ENCODE results near the gene MUC5B. TPM values are rescaled to one million over a fixed set of nuclear protein-coding genes. Genes with fewer than 3 reads are reported as not detected.

Gene MUC5B
- total and polyA plus RNA-seq, 2 experiments from 2014 or later = not detected

GRCh38 chr11:1195682-1196515 lies 27.0 kb upstream of the MUC5B start:
- H2AFZ ChIP-seq = no peak overlapping the region
- H3K9ac ChIP-seq = no peak overlapping the region
- H3K4me2 ChIP-seq (ENCODE audit: unreplicated experiment) = no peak overlapping the region
- H4K20me1 ChIP-seq (ENCODE audit: insufficient read depth) = no peaks in the 10 kb centered on the region
- H3F3A ChIP-seq (ENCODE audit: insufficient read depth) = no peaks in the 10 kb centered on the region
- 61 to 68% methylated on average over 35 to 41 of the region's 41 CpGs for WGBS, 2 experiments (ENCODE audit: low coverage in 1 of 2, low lambda C conversion rate in 2 of 2, missing lambda C conversion rate in 2 of 2)
- no peaks in the 10 kb centered on the region for H3K27me3 ChIP-seq (replicated peaks; ENCODE audit: insufficient read depth)
- no peaks in the 10 kb centered on the region for H3K9me3 ChIP-seq (ENCODE audit: low read depth)
- H3K79me2 ChIP-seq (ENCODE audit: insufficient read depth) = no peaks in the 10 kb centered on the region
- in situ Hi-C loops (cut with MboI) = loop anchor here (5.0 kb wide), 1 partner anchor 49 kb away; no protein-coding TSS in a partner anchor
- DNase-seq = no peak
- H3K36me3 ChIP-seq (ENCODE audit: low read depth) = no peaks in the 10 kb centered on the region
- H3K4me1 ChIP-seq (ENCODE audit: insufficient read depth) = no peaks in the 10 kb centered on the region
- TF ChIP-seq EZH2phosphoT487 (IDR thresholded peaks at IDR 0.05; ENCODE audit: insufficient read depth, low read depth) (no peak), EZH2 (IDR thresholded peaks at IDR 0.05; ENCODE audit: insufficient read depth, poor library complexity, severe bottlenecking) (no peak)
- no peaks in the 10 kb centered on the region for H3K9me2 ChIP-seq (ENCODE audit: insufficient read depth)
- H3K4me3 ChIP-seq = no peak overlapping the region
- no peak overlapping the region for H3K27ac ChIP-seq

- Histone ChIP-seq H3K4me3 (no peak overlapping the region), H4K20me1 (ENCODE audit: insufficient read depth) (no peaks in the 10 kb centered on the region), H3K9me2 (ENCODE audit: insufficient read depth) (no peaks in the 10 kb centered on the region), H3F3A (ENCODE audit: insufficient read depth) (peaks cover 6% of the 10 kb centered on the region; the same call in 1 of the 2 replicates), H3K4me2 (ENCODE audit: unreplicated experiment) (no peak overlapping the region), H3K4me1 (ENCODE audit: insufficient read depth) (no peaks in the 10 kb centered on the region), H2AFZ (no peak overlapping the region), H3K79me2 (ENCODE audit: insufficient read depth) (no peaks in the 10 kb centered on the region), H3K27me3 (replicated peaks; ENCODE audit: insufficient read depth) (no peaks in the 10 kb centered on the region), H3K9me3 (ENCODE audit: low read depth) (no peaks in the 10 kb centered on the region), H3K9ac (no peak overlapping the region), H3K27ac (no peak overlapping the region), H3K36me3 (ENCODE audit: low read depth) (no peaks in the 10 kb centered on the region)
- 55 to 58% methylated on average over 27 to 28 of the region's 28 CpGs for WGBS, 2 experiments (ENCODE audit: low coverage in 1 of 2, low lambda C conversion rate in 2 of 2, missing lambda C conversion rate in 2 of 2)
- no peak for TF ChIP-seq EZH2 (IDR thresholded peaks at IDR 0.05; ENCODE audit: insufficient read depth, poor library complexity, severe bottlenecking)
- TF ChIP-seq EZH2phosphoT487 (IDR thresholded peaks at IDR 0.05; ENCODE audit: insufficient read depth, low read depth) = no peak
- in situ Hi-C loops (cut with MboI) = loop anchor here (5.0 kb wide), 1 partner anchor 49 kb away; no protein-coding TSS in a partner anchor
- DNase-seq = no peak
Measured at GRCh38 chr11:1196516-1197391, 26.1 kb upstream of the MUC5B start.

- TF ChIP-seq EZH2phosphoT487 (IDR thresholded peaks at IDR 0.05; ENCODE audit: insufficient read depth, low read depth) (no peak), EZH2 (IDR thresholded peaks at IDR 0.05; ENCODE audit: insufficient read depth, poor library complexity, severe bottlenecking) (no peak)
- Histone ChIP-seq H3K9ac (no peak overlapping the region), H3K4me2 (ENCODE audit: unreplicated experiment) (no peak overlapping the region), H3K9me2 (ENCODE audit: insufficient read depth) (no peaks in the 10 kb centered on the region), H3F3A (ENCODE audit: insufficient read depth) (peaks cover 7% of the 10 kb centered on the region; the same call in 1 of the 2 replicates), H3K4me3 (no peak overlapping the region), H3K4me1 (ENCODE audit: insufficient read depth) (no peaks in the 10 kb centered on the region), H4K20me1 (ENCODE audit: insufficient read depth) (no peaks in the 10 kb centered on the region), H3K27me3 (replicated peaks; ENCODE audit: insufficient read depth) (no peaks in the 10 kb centered on the region), H2AFZ (no peak overlapping the region), H3K79me2 (ENCODE audit: insufficient read depth) (no peaks in the 10 kb centered on the region), H3K36me3 (ENCODE audit: low read depth) (no peaks in the 10 kb centered on the region), H3K9me3 (ENCODE audit: low read depth) (no peaks in the 10 kb centered on the region), H3K27ac (no peak overlapping the region)
- no peak for DNase-seq
- in situ Hi-C loops (cut with MboI) = loop anchor here (5.0 kb wide), 1 partner anchor 50 kb away; no protein-coding TSS in a partner anchor
- 67 to 83% methylated on average over 22 to 29 of the region's 29 CpGs for WGBS, 2 experiments (ENCODE audit: low coverage in 1 of 2, low lambda C conversion rate in 2 of 2, missing lambda C conversion rate in 2 of 2)
Measured at GRCh38 chr11:1197431-1197885, 25.4 kb upstream of the MUC5B start.

GRCh38 chr11:1197886-1198560 lies 24.8 kb upstream of the MUC5B start:
- peaks cover 7% of the 10 kb centered on the region; the same call in 1 of the 2 replicates for H3F3A ChIP-seq (ENCODE audit: insufficient read depth)
- 53 to 68% methylated on average over 12 to 31 of the region's 33 CpGs for WGBS, 2 experiments (ENCODE audit: low coverage in 1 of 2, low lambda C conversion rate in 2 of 2, missing lambda C conversion rate in 2 of 2)
- TF ChIP-seq EZH2phosphoT487 (IDR thresholded peaks at IDR 0.05; ENCODE audit: insufficient read depth, low read depth) (no peak), EZH2 (IDR thresholded peaks at IDR 0.05; ENCODE audit: insufficient read depth, poor library complexity, severe bottlenecking) (no peak)
- no peak overlapping the region for H2AFZ ChIP-seq
- H3K79me2 ChIP-seq (ENCODE audit: insufficient read depth) = no peaks in the 10 kb centered on the region
- H3K9ac ChIP-seq = no peak overlapping the region
- H3K9me3 ChIP-seq (ENCODE audit: low read depth) = no peaks in the 10 kb centered on the region
- no peaks in the 10 kb centered on the region for H3K36me3 ChIP-seq (ENCODE audit: low read depth)
- in situ Hi-C loops (cut with MboI) = loop anchor here (5.0 kb wide), 1 partner anchor 51 kb away; no protein-coding TSS in a partner anchor
- H3K4me2 ChIP-seq (ENCODE audit: unreplicated experiment) = no peak overlapping the region
- H3K27ac ChIP-seq = no peak overlapping the region
- H3K4me3 ChIP-seq = no peak overlapping the region
- no peaks in the 10 kb centered on the region for H4K20me1 ChIP-seq (ENCODE audit: insufficient read depth)
- no peaks in the 10 kb centered on the region for H3K4me1 ChIP-seq (ENCODE audit: insufficient read depth)
- H3K27me3 ChIP-seq (replicated peaks; ENCODE audit: insufficient read depth) = no peaks in the 10 kb centered on the region
- DNase-seq = no peak
- H3K9me2 ChIP-seq (ENCODE audit: insufficient read depth) = no peaks in the 10 kb centered on the region
